Measurements from ENCODE around the gene AOPEP.

GRCh38 chr9:94911986-94912635 lies 185.6 kb downstream of the AOPEP start:
- TF ChIP-seq TAF1 (CRISPR knock-in tag; IDR thresholded peaks at IDR 0.05) = no peak
- no peak for TF ChIP-seq EP300 (IDR thresholded peaks at IDR 0.05; ENCODE audit: low read depth in 2 of 2, low read length in 2 of 2)
- TF ChIP-seq EP300 (CRISPR knock-in tag; IDR thresholded peaks at IDR 0.05; ENCODE audit: borderline replicate concordance) = no peak
- TF ChIP-seq ZNF772 (CRISPR knock-in tag; IDR thresholded peaks at IDR 0.05) = no peak
- TF ChIP-seq ZBTB21 (CRISPR knock-in tag; IDR thresholded peaks at IDR 0.05) = no peak
- TF ChIP-seq ZBTB43 (CRISPR knock-in tag; conservative IDR thresholded peaks at IDR 0.05) = no peak
- no peak for TF ChIP-seq CTCF (CRISPR knock-in tag; IDR thresholded peaks at IDR 0.05)
- TF ChIP-seq MXD1 (CRISPR knock-in tag; IDR thresholded peaks at IDR 0.05) = no peak
- TF ChIP-seq JUNB (CRISPR knock-in tag; IDR thresholded peaks at IDR 0.05; ENCODE audit: borderline replicate concordance) = no peak
